H9 (cell line): Measurements from ENCODE around the gene MYD88. TPM values are rescaled to one million over a fixed set of nuclear protein-coding genes. Genes with fewer than 3 reads are reported as not detected.

ENCODE experiments used
- DNase-seq: peaks from one replicate; pipeline ENCODE4 v3.0.0-alpha.2; 2017
- H2AFZ ChIP-seq: one replicate; pipeline ENCODE4 v1.6.1; 2013; ENCODE audit warnings: mild to moderate bottlenecking, low read length, control low read depth, moderate library complexity
- H2AK5ac ChIP-seq: 2 replicates; pipeline ENCODE4 v1.6.1; 2013; ENCODE audit warnings: low read length, control low read depth, mixed read lengths; ENCODE audit not compliant: insufficient read length
- H2BK120ac ChIP-seq: one replicate; pipeline ENCODE4 v1.6.1; 2013; ENCODE audit warnings: low read depth, mild to moderate bottlenecking, low read length, control low read depth, inconsistent platforms; ENCODE audit not compliant: poor library complexity, severe bottlenecking
- H2BK12ac ChIP-seq: 2 replicates; pipeline ENCODE4 v1.6.1; 2013; ENCODE audit warnings: low read length, control low read depth, mixed read lengths, low read depth; ENCODE audit not compliant: insufficient read length
- H2BK15ac ChIP-seq: 2 replicates; pipeline ENCODE4 v1.6.1; 2013; ENCODE audit warnings: low read depth, low read length, control low read depth
- H2BK20ac ChIP-seq: one replicate; pipeline ENCODE4 v1.6.1; 2013; ENCODE audit warnings: low read depth, mild to moderate bottlenecking, low read length, control low read depth, inconsistent platforms; ENCODE audit not compliant: poor library complexity, severe bottlenecking
- H2BK5ac ChIP-seq: 2 replicates; pipeline ENCODE4 v1.6.1; 2013; ENCODE audit warnings: low read length, control low read depth, mixed read lengths; ENCODE audit not compliant: insufficient read length
- H3K14ac ChIP-seq: 2 replicates; pipeline ENCODE4 v1.6.1; 2013; ENCODE audit warnings: low read length, control low read depth; ENCODE audit not compliant: insufficient read depth
- H3K18ac ChIP-seq: 2 replicates; pipeline ENCODE4 v1.6.1; 2013; ENCODE audit warnings: low read depth, mild to moderate bottlenecking, mixed read lengths, low read length, control low read depth; ENCODE audit not compliant: insufficient read length
- H3K23ac ChIP-seq: 2 replicates; pipeline ENCODE4 v1.6.1; 2013; ENCODE audit warnings: low read length, control low read depth, mixed read lengths, low read depth; ENCODE audit not compliant: insufficient read length
- H3K23me2 ChIP-seq: 2 replicates; pipeline ENCODE4 v1.6.1; 2013; ENCODE audit warnings: low read depth, mild to moderate bottlenecking, mixed read lengths, low read length, control low read depth; ENCODE audit not compliant: insufficient read length, poor library complexity, severe bottlenecking
- H3K27ac ChIP-seq: 2 replicates; pipeline ENCODE4 v1.5.1; 2013; ENCODE audit warnings: low read length, control low read depth, mixed read lengths, low read depth; ENCODE audit not compliant: insufficient read length
- H3K27me3 ChIP-seq: 2 replicates; pipeline ENCODE4 v1.6.1; 2013; ENCODE audit warnings: low read length, control low read depth, inconsistent platforms; ENCODE audit not compliant: insufficient read depth
- H3K4ac ChIP-seq: 2 replicates; pipeline ENCODE4 v1.6.1; 2013; ENCODE audit warnings: low read depth, mild to moderate bottlenecking, control low read depth, inconsistent platforms, low read length, moderate library complexity
- H3K4me1 ChIP-seq: 2 replicates; pipeline ENCODE4 v1.6.1; 2013; ENCODE audit warnings: low read length, control low read depth, inconsistent platforms; ENCODE audit not compliant: insufficient read depth
- H3K4me2 ChIP-seq: 2 replicates; pipeline ENCODE4 v1.6.1; 2013; ENCODE audit warnings: low read length, control low read depth, mixed read lengths; ENCODE audit not compliant: insufficient read length, insufficient read depth
- H3K56ac ChIP-seq: 2 replicates; pipeline ENCODE4 v1.6.1; 2013; ENCODE audit warnings: low read depth, mild to moderate bottlenecking, mixed read lengths, low read length, control low read depth; ENCODE audit not compliant: insufficient read length
- H3K79me1 ChIP-seq: 2 replicates; pipeline ENCODE4 v1.6.1; 2013; ENCODE audit warnings: low read depth, mild to moderate bottlenecking, moderate library complexity, low read length, control low read depth, inconsistent platforms; ENCODE audit not compliant: insufficient read depth, poor library complexity, severe bottlenecking
- H3K79me2 ChIP-seq: 2 replicates; pipeline ENCODE4 v1.6.1; 2013; ENCODE audit warnings: low read length, control low read depth, inconsistent platforms; ENCODE audit not compliant: insufficient read depth
- H3K9ac ChIP-seq: 2 replicates; pipeline ENCODE4 v1.6.1; 2013; ENCODE audit warnings: low read length, control low read depth, mixed read lengths; ENCODE audit not compliant: insufficient read length; ENCODE audit errors: extremely low read depth
- H3K9me3 ChIP-seq: one replicate; pipeline ENCODE4 v1.6.1; 2013; ENCODE audit warnings: low read depth, low read length, inconsistent platforms; ENCODE audit not compliant: control insufficient read depth
- H3T11ph ChIP-seq: one replicate; pipeline ENCODE4 v1.6.1; 2013; ENCODE audit warnings: mild to moderate bottlenecking, low read length, control low read depth, inconsistent platforms
- H4K20me1 ChIP-seq: one replicate; pipeline ENCODE4 v1.6.1; 2013; ENCODE audit not compliant: control insufficient read depth, insufficient read length, insufficient read depth
- H4K5ac ChIP-seq: 2 replicates; pipeline ENCODE4 v1.6.1; 2013; ENCODE audit warnings: low read depth, mild to moderate bottlenecking, mixed read lengths, low read length, control low read depth; ENCODE audit not compliant: insufficient read length
- H4K8ac ChIP-seq: replicated peaks from 2 replicates; pipeline ENCODE4 v1.6.1; 2013; ENCODE audit warnings: low read length, control low read depth, mixed read lengths, low read depth; ENCODE audit not compliant: insufficient read length
- H4K91ac ChIP-seq: 2 replicates; pipeline ENCODE4 v1.6.1; 2013; ENCODE audit warnings: low read depth, mild to moderate bottlenecking, moderate library complexity, mixed read lengths, low read length, control low read depth; ENCODE audit not compliant: insufficient read length
- H3K27ac Mint-ChIP-seq, 3 experiments: 2 replicates in 2 of 3; 3 replicates in 1 of 3; pipeline ENCODE4 v1.8.0; 2020 to 2021; ENCODE audit warnings: mixed read lengths in 3 of 3, mild to moderate bottlenecking in 1 of 3, moderate library complexity in 1 of 3
- H3K27me3 Mint-ChIP-seq: 2 replicates; pipeline ENCODE4 v1.8.0; 2021; ENCODE audit warnings: low read depth, mild to moderate bottlenecking, moderate library complexity, mixed read lengths
- H3K36me3 Mint-ChIP-seq, 3 experiments: 2 replicates in 2 of 3; 3 replicates in 1 of 3; pipeline ENCODE4 v1.8.0; 2020 to 2021; ENCODE audit warnings: low read depth in 3 of 3, mixed read lengths in 3 of 3; ENCODE audit not compliant: insufficient read depth in 1 of 3
- H3K4me1 Mint-ChIP-seq, 2 experiments: 2 replicates each; pipeline ENCODE4 v1.8.0; 2020; ENCODE audit warnings: mixed read lengths in 2 of 2
- H3K4me3 Mint-ChIP-seq, 2 experiments: 2 replicates in 1 of 2; 3 replicates in 1 of 2; pipeline ENCODE4 v1.8.0; 2020 to 2021; ENCODE audit warnings: mild to moderate bottlenecking in 2 of 2, mixed read lengths in 2 of 2, moderate library complexity in 1 of 2
- H3K9me3 Mint-ChIP-seq, 2 experiments: 2 replicates in 1 of 2; 3 replicates in 1 of 2; pipeline ENCODE4 v1.8.0; 2020; ENCODE audit warnings: mild to moderate bottlenecking in 2 of 2, mixed read lengths in 2 of 2, moderate library complexity in 1 of 2
- WGBS: extraction: QIAGEN DNeasy Blood & Tissue Kit; methylation state at CpG from one replicate; pipeline ENCODE4 v1.1.7; 2013; ENCODE audit warnings: missing lambda C conversion rate, low lambda C conversion rate, mixed read lengths; ENCODE audit not compliant: insufficient read length; ENCODE audit errors: extremely low coverage; 5-methylcytosine and 5-hydroxymethylcytosine counted together
- total RNA-seq: library from RNA; stranded (reverse); gene quantifications from 2 replicates; pipeline ENCODE4 v1.2.1, GENCODE V29; 2021
- TF ChIP-seq, protein P1 (sequence below): fragments of 200-600 bp; sonication (generic); conservative IDR thresholded peaks from 3 replicates; pipeline ENCODE4 v1.8.0; 2021; ENCODE audit warnings: antibody characterized with exemption, mild to moderate bottlenecking

The MYD88 gene
- total RNA-seq, 1 experiment from 2014 or later, result 33.4 TPM

- peaks cover 32 to 35% of the 10 kb centered on the region in 2 experiments for H3K4me1 Mint-ChIP-seq
These were observed 2.1 kb downstream of the MYD88 start for GRCh38 chr3:38140326-38141172.

More at GRCh38 chr3:38140326-38141172, 2.1 kb downstream of the MYD88 start:
- H3K27me3 Mint-ChIP-seq, result peaks cover 2% of the 10 kb centered on the region
- TF ChIP-seq, protein P1, sequence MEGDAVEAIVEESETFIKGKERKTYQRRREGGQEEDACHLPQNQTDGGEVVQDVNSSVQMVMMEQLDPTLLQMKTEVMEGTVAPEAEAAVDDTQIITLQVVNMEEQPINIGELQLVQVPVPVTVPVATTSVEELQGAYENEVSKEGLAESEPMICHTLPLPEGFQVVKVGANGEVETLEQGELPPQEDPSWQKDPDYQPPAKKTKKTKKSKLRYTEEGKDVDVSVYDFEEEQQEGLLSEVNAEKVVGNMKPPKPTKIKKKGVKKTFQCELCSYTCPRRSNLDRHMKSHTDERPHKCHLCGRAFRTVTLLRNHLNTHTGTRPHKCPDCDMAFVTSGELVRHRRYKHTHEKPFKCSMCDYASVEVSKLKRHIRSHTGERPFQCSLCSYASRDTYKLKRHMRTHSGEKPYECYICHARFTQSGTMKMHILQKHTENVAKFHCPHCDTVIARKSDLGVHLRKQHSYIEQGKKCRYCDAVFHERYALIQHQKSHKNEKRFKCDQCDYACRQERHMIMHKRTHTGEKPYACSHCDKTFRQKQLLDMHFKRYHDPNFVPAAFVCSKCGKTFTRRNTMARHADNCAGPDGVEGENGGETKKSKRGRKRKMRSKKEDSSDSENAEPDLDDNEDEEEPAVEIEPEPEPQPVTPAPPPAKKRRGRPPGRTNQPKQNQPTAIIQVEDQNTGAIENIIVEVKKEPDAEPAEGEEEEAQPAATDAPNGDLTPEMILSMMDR, result 0 out of 3 replicates have a peak, but pooled peaks have one; percentile 11
- H3K27ac Mint-ChIP-seq, result no peak overlapping the region
- H2AFZ ChIP-seq, result no peak overlapping the region
- peak overlapping the region in 1 of 2 experiments; percentile 91; a peak in 3 of 5 replicates for H3K4me3 Mint-ChIP-seq
- no peak overlapping the region for H4K5ac ChIP-seq
- no peaks in the 10 kb centered on the region for H3K9me3 ChIP-seq
- H4K20me1 ChIP-seq, result no peaks in the 10 kb centered on the region
- H3K79me2 ChIP-seq, result no peaks in the 10 kb centered on the region
- no peak overlapping the region for H2BK20ac ChIP-seq
- no peak overlapping the region for H3T11ph ChIP-seq
- H2BK15ac ChIP-seq, result no peak overlapping the region
- no peak overlapping the region for H4K91ac ChIP-seq
- DNase-seq, result no peak
- H3K23ac ChIP-seq, result no peak overlapping the region
- H3K4me2 ChIP-seq, result no peak overlapping the region
- peaks cover 8% of the 10 kb centered on the region; the same call in 1 of the 2 replicates for H3K4me1 ChIP-seq
- H3K36me3 Mint-ChIP-seq, result peaks cover 17 to 29% (median 19%) of the 10 kb centered on the region in 3 experiments
- no peak overlapping the region for H3K9ac ChIP-seq
- H3K56ac ChIP-seq, result no peak overlapping the region
- H2BK120ac ChIP-seq, result no peak overlapping the region
- no peak overlapping the region for H3K4ac ChIP-seq
- H3K18ac ChIP-seq, result no peak overlapping the region
- H3K9me3 Mint-ChIP-seq, result no peaks in the 10 kb centered on the region; a peak in 1 of 5 replicates
- no peak overlapping the region for H2BK12ac ChIP-seq
- no peak overlapping the region for H2AK5ac ChIP-seq
- no peak overlapping the region for H2BK5ac ChIP-seq
- H3K23me2 ChIP-seq, result peaks cover 18% of the 10 kb centered on the region
- no peak overlapping the region for H3K27ac ChIP-seq
- no CpG with 5 or more reads among the region's 13 CpGs for WGBS
- H3K14ac ChIP-seq, result no peak overlapping the region; the same call in 1 of the 2 replicates
- no peaks in the 10 kb centered on the region for H3K79me1 ChIP-seq
- no peak overlapping the region for H4K8ac ChIP-seq
- no peaks in the 10 kb centered on the region for H3K27me3 ChIP-seq
